ENCODE measurements around the gene KCP. TPM values are rescaled to one million over a fixed set of nuclear protein-coding genes. Genes with fewer than 3 reads are reported as not detected.
A peak's percentile ranks its signal among the peaks of the same experiment; 100 is the strongest.

KCP gene
- total RNA-seq, 1 experiment from 2014 or later, result 2.7 TPM

- no peak for TF ChIP-seq ZNF532 (CRISPR knock-in tag; IDR thresholded peaks at IDR 0.05; ENCODE audit: borderline replicate concordance)
- TF ChIP-seq ZNF232 (CRISPR knock-in tag; IDR thresholded peaks at IDR 0.05), result no peak
- no peak for TF ChIP-seq OVOL2 (CRISPR knock-in tag; IDR thresholded peaks at IDR 0.05; ENCODE audit: borderline replicate concordance)
- no peak for TF ChIP-seq FOXJ3 (CRISPR knock-in tag; IDR thresholded peaks at IDR 0.05; ENCODE audit: borderline replicate concordance)
- no peak for TF ChIP-seq PRRX2 (CRISPR knock-in tag; IDR thresholded peaks at IDR 0.05)
- TF ChIP-seq ZNF121 (CRISPR knock-in tag; IDR thresholded peaks at IDR 0.05), result peak; percentile 43; the same call in 1 of the 2 replicates
- no peak for TF ChIP-seq FOXP4 (CRISPR knock-in tag; IDR thresholded peaks at IDR 0.05)
- no peak for TF ChIP-seq JAZF1 (CRISPR knock-in tag; IDR thresholded peaks at IDR 0.05)
- TF ChIP-seq ZNF423 (CRISPR knock-in tag; IDR thresholded peaks at IDR 0.05), result 0 out of 2 replicates have a peak, but pooled peaks have one; percentile 30
- TF ChIP-seq, protein P1, sequence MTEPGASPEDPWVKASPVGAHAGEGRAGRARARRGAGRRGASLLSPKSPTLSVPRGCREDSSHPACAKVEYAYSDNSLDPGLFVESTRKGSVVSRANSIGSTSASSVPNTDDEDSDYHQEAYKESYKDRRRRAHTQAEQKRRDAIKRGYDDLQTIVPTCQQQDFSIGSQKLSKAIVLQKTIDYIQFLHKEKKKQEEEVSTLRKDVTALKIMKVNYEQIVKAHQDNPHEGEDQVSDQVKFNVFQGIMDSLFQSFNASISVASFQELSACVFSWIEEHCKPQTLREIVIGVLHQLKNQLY (CRISPR knock-in tag; IDR thresholded peaks at IDR 0.05), result no peak
- TF ChIP-seq, protein P2, sequence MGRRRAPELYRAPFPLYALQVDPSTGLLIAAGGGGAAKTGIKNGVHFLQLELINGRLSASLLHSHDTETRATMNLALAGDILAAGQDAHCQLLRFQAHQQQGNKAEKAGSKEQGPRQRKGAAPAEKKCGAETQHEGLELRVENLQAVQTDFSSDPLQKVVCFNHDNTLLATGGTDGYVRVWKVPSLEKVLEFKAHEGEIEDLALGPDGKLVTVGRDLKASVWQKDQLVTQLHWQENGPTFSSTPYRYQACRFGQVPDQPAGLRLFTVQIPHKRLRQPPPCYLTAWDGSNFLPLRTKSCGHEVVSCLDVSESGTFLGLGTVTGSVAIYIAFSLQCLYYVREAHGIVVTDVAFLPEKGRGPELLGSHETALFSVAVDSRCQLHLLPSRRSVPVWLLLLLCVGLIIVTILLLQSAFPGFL (CRISPR knock-in tag; IDR thresholded peaks at IDR 0.05; ENCODE audit: borderline replicate concordance), result no peak
- TF ChIP-seq, protein P3, sequence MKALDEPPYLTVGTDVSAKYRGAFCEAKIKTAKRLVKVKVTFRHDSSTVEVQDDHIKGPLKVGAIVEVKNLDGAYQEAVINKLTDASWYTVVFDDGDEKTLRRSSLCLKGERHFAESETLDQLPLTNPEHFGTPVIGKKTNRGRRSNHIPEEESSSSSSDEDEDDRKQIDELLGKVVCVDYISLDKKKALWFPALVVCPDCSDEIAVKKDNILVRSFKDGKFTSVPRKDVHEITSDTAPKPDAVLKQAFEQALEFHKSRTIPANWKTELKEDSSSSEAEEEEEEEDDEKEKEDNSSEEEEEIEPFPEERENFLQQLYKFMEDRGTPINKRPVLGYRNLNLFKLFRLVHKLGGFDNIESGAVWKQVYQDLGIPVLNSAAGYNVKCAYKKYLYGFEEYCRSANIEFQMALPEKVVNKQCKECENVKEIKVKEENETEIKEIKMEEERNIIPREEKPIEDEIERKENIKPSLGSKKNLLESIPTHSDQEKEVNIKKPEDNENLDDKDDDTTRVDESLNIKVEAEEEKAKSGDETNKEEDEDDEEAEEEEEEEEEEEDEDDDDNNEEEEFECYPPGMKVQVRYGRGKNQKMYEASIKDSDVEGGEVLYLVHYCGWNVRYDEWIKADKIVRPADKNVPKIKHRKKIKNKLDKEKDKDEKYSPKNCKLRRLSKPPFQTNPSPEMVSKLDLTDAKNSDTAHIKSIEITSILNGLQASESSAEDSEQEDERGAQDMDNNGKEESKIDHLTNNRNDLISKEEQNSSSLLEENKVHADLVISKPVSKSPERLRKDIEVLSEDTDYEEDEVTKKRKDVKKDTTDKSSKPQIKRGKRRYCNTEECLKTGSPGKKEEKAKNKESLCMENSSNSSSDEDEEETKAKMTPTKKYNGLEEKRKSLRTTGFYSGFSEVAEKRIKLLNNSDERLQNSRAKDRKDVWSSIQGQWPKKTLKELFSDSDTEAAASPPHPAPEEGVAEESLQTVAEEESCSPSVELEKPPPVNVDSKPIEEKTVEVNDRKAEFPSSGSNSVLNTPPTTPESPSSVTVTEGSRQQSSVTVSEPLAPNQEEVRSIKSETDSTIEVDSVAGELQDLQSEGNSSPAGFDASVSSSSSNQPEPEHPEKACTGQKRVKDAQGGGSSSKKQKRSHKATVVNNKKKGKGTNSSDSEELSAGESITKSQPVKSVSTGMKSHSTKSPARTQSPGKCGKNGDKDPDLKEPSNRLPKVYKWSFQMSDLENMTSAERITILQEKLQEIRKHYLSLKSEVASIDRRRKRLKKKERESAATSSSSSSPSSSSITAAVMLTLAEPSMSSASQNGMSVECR (CRISPR knock-in tag; IDR thresholded peaks at IDR 0.05; ENCODE audit: borderline replicate concordance), result no peak
- TF ChIP-seq GTF2I (CRISPR knock-in tag; conservative IDR thresholded peaks at IDR 0.05), result no peak
- TF ChIP-seq SMAD4 (CRISPR knock-in tag; IDR thresholded peaks at IDR 0.05), result no peak
These were observed 19.2 kb downstream of the KCP start (continued) for GRCh38 chr7:128891110-128891941.
